NT2/D1 (cell line): ENCODE data around the gene DTD1.

Experiments
- DNase-seq: peaks from one replicate; pipeline ENCODE4 v3.0.0-alpha.2; 2011; ENCODE audit warnings: low read depth, low spot score
- H3K27me3 ChIP-seq: 2 replicates; pipeline ENCODE4 v1.6.0; 2011; ENCODE audit warnings: mild to moderate bottlenecking; ENCODE audit not compliant: insufficient read length, insufficient read depth
- H3K36me3 ChIP-seq: 2 replicates; pipeline ENCODE4 v1.6.1; 2011; ENCODE audit warnings: mild to moderate bottlenecking, low read length, mixed read lengths; ENCODE audit not compliant: insufficient read depth, insufficient read length
- H3K4me1 ChIP-seq: 2 replicates; pipeline ENCODE4 v1.5.1; 2011; ENCODE audit not compliant: insufficient read depth, insufficient read length
- H3K4me3 ChIP-seq: 2 replicates; pipeline ENCODE4 v1.5.1; 2011; ENCODE audit warnings: low read depth; ENCODE audit not compliant: insufficient read length
- H3K9ac ChIP-seq: 2 replicates; pipeline ENCODE4 v1.6.0; 2011; ENCODE audit warnings: low read depth; ENCODE audit not compliant: insufficient read length
- H3K9me3 ChIP-seq: 2 replicates; pipeline ENCODE4 v1.5.1; 2011; ENCODE audit warnings: mild to moderate bottlenecking, low read length; ENCODE audit not compliant: insufficient read depth
- SUZ12 ChIP-seq: IDR thresholded peaks from 2 replicates; pipeline ENCODE4 v1.6.1; 2011; ENCODE audit not compliant: insufficient read length, insufficient read depth; ENCODE audit errors: extremely low read depth
- YY1 ChIP-seq: IDR thresholded peaks from 2 replicates; pipeline ENCODE4 v1.6.1; 2011; ENCODE audit not compliant: insufficient read length, insufficient read depth
- ZNF274 ChIP-seq: IDR thresholded peaks from 2 replicates; pipeline ENCODE4 v1.6.1; 2011; ENCODE audit warnings: mild to moderate bottlenecking, low read depth, low read length

DTD1 gene

GRCh38 chr20:18645851-18646250 is 58.0 kb downstream of the DTD1 start:
- no peak for DNase-seq
- Histone ChIP-seq H3K36me3 (no peaks in the 10 kb centered on the region), H3K9me3 (no peaks in the 10 kb centered on the region), H3K4me1 (no peaks in the 10 kb centered on the region), H3K9ac (no peak overlapping the region), H3K27me3 (no peaks in the 10 kb centered on the region), H3K4me3 (no peak overlapping the region)
- TF ChIP-seq ZNF274 (no peak), YY1 (no peak), SUZ12 (no peak)

GRCh38 chr20:18647777-18648176 is 59.9 kb downstream of the DTD1 start:
- H3K27me3 ChIP-seq = no peaks in the 10 kb centered on the region
- H3K9me3 ChIP-seq = no peaks in the 10 kb centered on the region
- TF ChIP-seq ZNF274 (no peak), YY1 (no peak), SUZ12 (no peak)
- no peaks in the 10 kb centered on the region for H3K36me3 ChIP-seq
- H3K4me3 ChIP-seq = no peak overlapping the region
- no peak overlapping the region for H3K9ac ChIP-seq
- no peak for DNase-seq
- no peaks in the 10 kb centered on the region for H3K4me1 ChIP-seq

GRCh38 chr20:18650224-18650623 is 62.4 kb downstream of the DTD1 start:
- Histone ChIP-seq H3K9ac (no peak overlapping the region), H3K9me3 (no peaks in the 10 kb centered on the region), H3K27me3 (no peaks in the 10 kb centered on the region), H3K4me3 (no peak overlapping the region), H3K4me1 (no peaks in the 10 kb centered on the region), H3K36me3 (no peaks in the 10 kb centered on the region)
- DNase-seq = no peak
- TF ChIP-seq SUZ12 (no peak), ZNF274 (no peak), YY1 (no peak)

GRCh38 chr20:18653736-18654447 is 66.0 kb downstream of the DTD1 start:
- H3K9ac ChIP-seq = no peak overlapping the region
- no peaks in the 10 kb centered on the region for H3K4me1 ChIP-seq
- H3K4me3 ChIP-seq = no peak overlapping the region
- no peaks in the 10 kb centered on the region for H3K27me3 ChIP-seq
- no peaks in the 10 kb centered on the region for H3K36me3 ChIP-seq
- no peak for DNase-seq
- no peaks in the 10 kb centered on the region for H3K9me3 ChIP-seq
- TF ChIP-seq YY1 = no peak

GRCh38 chr20:18654448-18654773 is 66.6 kb downstream of the DTD1 start:
- no peaks in the 10 kb centered on the region for H3K4me1 ChIP-seq
- no peak overlapping the region for H3K9ac ChIP-seq
- no peaks in the 10 kb centered on the region for H3K27me3 ChIP-seq
- DNase-seq = no peak
- H3K9me3 ChIP-seq = no peaks in the 10 kb centered on the region
- H3K36me3 ChIP-seq = no peaks in the 10 kb centered on the region
- H3K4me3 ChIP-seq = no peak overlapping the region
- TF ChIP-seq YY1 = no peak
- no peak for TF ChIP-seq ZNF274
- no peak for TF ChIP-seq SUZ12

GRCh38 chr20:18657575-18657974 is 69.7 kb downstream of the DTD1 start:
- Histone ChIP-seq H3K36me3 (no peaks in the 10 kb centered on the region), H3K27me3 (no peaks in the 10 kb centered on the region), H3K4me3 (no peak overlapping the region), H3K9me3 (no peaks in the 10 kb centered on the region), H3K9ac (no peak overlapping the region), H3K4me1 (no peaks in the 10 kb centered on the region)
- no peak for TF ChIP-seq YY1
- DNase-seq = no peak

DNA sequence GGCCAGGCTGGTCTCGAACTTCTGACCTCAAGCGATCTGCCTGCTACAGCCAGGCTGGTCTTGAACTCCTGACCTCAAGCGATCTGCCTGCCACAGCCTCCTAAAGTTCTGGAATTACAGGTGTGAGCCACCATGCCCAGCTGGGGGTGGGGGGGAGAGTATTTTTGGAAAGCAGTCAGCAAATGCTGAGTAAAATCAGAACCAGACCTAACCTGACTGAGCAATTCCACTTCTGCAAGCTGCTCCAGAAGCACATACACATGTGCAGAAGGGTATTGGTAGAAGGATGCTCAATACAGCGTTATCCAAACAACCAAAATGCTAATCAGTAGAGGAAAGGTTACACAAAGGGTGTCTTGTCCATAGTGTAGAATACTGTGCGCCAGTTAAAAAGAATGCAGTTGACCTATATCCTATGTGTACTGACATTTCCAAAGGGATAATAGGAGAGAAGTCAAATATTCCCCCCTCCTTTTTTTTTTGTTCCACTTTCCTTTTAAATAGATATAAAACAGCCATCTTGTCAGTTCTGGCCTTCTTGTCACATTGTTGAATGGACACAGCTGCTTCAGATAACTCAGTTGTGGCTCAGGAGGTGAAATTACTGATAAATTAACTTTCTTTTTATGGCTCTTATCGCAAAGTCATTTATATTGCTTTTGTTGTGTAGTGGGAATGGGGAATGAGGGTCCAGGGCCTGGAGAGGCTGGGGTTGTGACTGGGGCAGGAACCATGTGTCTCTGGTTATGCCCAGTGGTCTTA is 74.6 kb downstream of the DTD1 start:
- no peaks in the 10 kb centered on the region for H3K9me3 ChIP-seq
- TF ChIP-seq ZNF274 (no peak), SUZ12 (no peak), YY1 (no peak)
- no peaks in the 10 kb centered on the region for H3K36me3 ChIP-seq
- H3K27me3 ChIP-seq = no peaks in the 10 kb centered on the region
- no peaks in the 10 kb centered on the region for H3K4me1 ChIP-seq
- no peak overlapping the region for H3K4me3 ChIP-seq
- no peak for DNase-seq
- no peak overlapping the region for H3K9ac ChIP-seq

DNA sequence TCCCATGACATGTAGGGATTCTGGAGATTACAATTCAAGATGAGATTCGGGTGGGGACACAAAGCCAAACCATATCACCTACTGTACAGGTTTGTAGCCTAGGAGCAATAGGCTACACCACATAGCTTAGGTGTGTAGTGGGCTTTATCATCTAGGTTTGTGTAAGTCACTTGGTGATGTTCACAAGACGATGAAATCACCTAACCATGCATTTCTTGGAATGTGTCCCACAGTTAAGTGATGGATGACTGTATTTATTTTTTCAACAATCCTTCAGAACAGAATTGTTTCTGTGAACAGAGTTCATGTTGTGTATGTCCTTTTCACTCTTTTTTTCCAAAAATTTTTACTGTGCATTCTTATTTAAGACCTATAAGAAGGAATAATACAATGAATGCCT is 76.1 kb downstream of the DTD1 start:
- no peak for DNase-seq
- Histone ChIP-seq H3K36me3 (no peaks in the 10 kb centered on the region), H3K4me1 (no peaks in the 10 kb centered on the region), H3K9ac (no peak overlapping the region), H3K27me3 (no peaks in the 10 kb centered on the region), H3K9me3 (no peaks in the 10 kb centered on the region), H3K4me3 (no peak overlapping the region)
- TF ChIP-seq YY1 = no peak
- no peak for TF ChIP-seq ZNF274
- TF ChIP-seq SUZ12 = no peak
